SK-N-SH (cell line): ENCODE results near the gene TWNK. TPM values are rescaled to one million over a fixed set of nuclear protein-coding genes. Genes with fewer than 3 reads are reported as not detected.

Source experiments
- CHD2 ChIP-seq: fragments of 150-350 bp; IDR thresholded peaks from 2 replicates; pipeline ENCODE4 v1.6.1; 2018; ENCODE audit warnings: low read length; ENCODE audit not compliant: partially characterized antibody
- CTCF ChIP-seq: fragments of 200-600 bp; sonication (generic); IDR thresholded peaks from 2 replicates; pipeline ENCODE4 v1.6.1; 2017; ENCODE audit warnings: antibody characterized with exemption, mild to moderate bottlenecking, moderate library complexity
- ELF1 ChIP-seq: IDR thresholded peaks from 2 replicates; pipeline ENCODE4 v1.4.0; 2012
- EZH2phosphoT487 ChIP-seq: fragments of 200-600 bp; sonication (generic); IDR thresholded peaks from 2 replicates; pipeline ENCODE4 v1.6.1; 2017; ENCODE audit warnings: low read depth, mixed run types, mild to moderate bottlenecking, antibody characterized with exemption, moderate library complexity, borderline replicate concordance
- FOSL2 ChIP-seq: IDR thresholded peaks from 2 replicates; pipeline ENCODE4 v1.4.0; 2012; ENCODE audit warnings: low read depth, mild to moderate bottlenecking, moderate library complexity, borderline replicate concordance
- FOXJ3 ChIP-seq: sonication (generic); formaldehyde crosslinking; IDR thresholded peaks from 2 replicates; pipeline ENCODE4 v1.5.1; 2020; ENCODE audit warnings: mild to moderate bottlenecking, missing genetic modification reagents
- GABPA ChIP-seq: IDR thresholded peaks from 2 replicates; pipeline ENCODE4 v1.4.0; 2012; ENCODE audit warnings: low read depth, mild to moderate bottlenecking
- IRF3 ChIP-seq: fragments of 150-350 bp; IDR thresholded peaks from 2 replicates; pipeline ENCODE4 v1.6.1; 2016; ENCODE audit warnings: mild to moderate bottlenecking, low read depth, low read length
- MAX ChIP-seq: IDR thresholded peaks from 2 replicates; pipeline ENCODE4 v1.4.0; 2012; ENCODE audit warnings: low read depth
- MEF2A ChIP-seq: IDR thresholded peaks from 2 replicates; pipeline ENCODE4 v1.4.0; 2012; ENCODE audit warnings: low read depth, borderline replicate concordance
- NRF1 ChIP-seq: IDR thresholded peaks from 2 replicates; pipeline ENCODE4 v1.6.1; 2012; ENCODE audit warnings: low read depth, mild to moderate bottlenecking, low read length
- PBX3 ChIP-seq: IDR thresholded peaks from 2 replicates; pipeline ENCODE4; 2012
- POLR2AphosphoS5 ChIP-seq: IDR thresholded peaks from 2 replicates; pipeline ENCODE4 v1.6.1; 2012; ENCODE audit warnings: low read depth, low read length
- RCOR1 ChIP-seq: fragments of 150-350 bp; IDR thresholded peaks from 2 replicates; pipeline ENCODE4 v1.6.1; 2017; ENCODE audit warnings: antibody characterized with exemption, low read length
- RXRA ChIP-seq: IDR thresholded peaks from 2 replicates; pipeline ENCODE4 v1.4.0; 2012; ENCODE audit warnings: low read depth, mild to moderate bottlenecking, borderline replicate concordance
- SMC3 ChIP-seq: IDR thresholded peaks from 2 replicates; pipeline ENCODE4 v1.6.1; 2012; ENCODE audit warnings: low read depth, low read length, improper control_type of control experiment
- TAF1 ChIP-seq: IDR thresholded peaks from 2 replicates; pipeline ENCODE4 v1.6.1; 2012; ENCODE audit warnings: low read depth, mild to moderate bottlenecking, low read length, moderate library complexity, borderline replicate concordance
- TEAD4 ChIP-seq: IDR thresholded peaks from 2 replicates; pipeline ENCODE4 v1.4.0; 2012; ENCODE audit warnings: mild to moderate bottlenecking, borderline replicate concordance; ENCODE audit not compliant: insufficient read depth
- polyA plus RNA-seq, 3 experiments: library from polyadenylated mRNA; depleted of rRNA; stranded (reverse); fragments of >200 nt; gene quantifications; 2 replicates each; pipeline ENCODE4 v1.2.3, GENCODE V29; 2012

TWNK gene
- polyA plus RNA-seq, 1 of the 3 experiments (the other 2 are of a cell fraction) = 16.4 TPM

- no peak for TF ChIP-seq CHD2
- TF ChIP-seq MAX = no peak
- TF ChIP-seq SMC3 = no peak
- peak; percentile 40; the same call in 1 of the 2 replicates for TF ChIP-seq ELF1
- no peak for TF ChIP-seq RCOR1
- TF ChIP-seq EZH2phosphoT487 = no peak
- TF ChIP-seq TEAD4 = no peak
- no peak for TF ChIP-seq PBX3
- TF ChIP-seq FOXJ3 (CRISPR knock-in tag) = no peak
- no peak for TF ChIP-seq RXRA
- TF ChIP-seq FOSL2 = no peak; the same call in 1 of the 2 replicates
- peak; percentile 31; the same call in 1 of the 2 replicates for TF ChIP-seq TAF1
- TF ChIP-seq CTCF = no peak
- peak; percentile 46; the same call in 1 of the 2 replicates for TF ChIP-seq GABPA
- no peak for TF ChIP-seq MEF2A
- TF ChIP-seq IRF3 = no peak
- TF ChIP-seq POLR2AphosphoS5 = peak; percentile 53
- TF ChIP-seq NRF1 = no peak
Observed at GRCh38 chr10:101000915-101001658, 13.7 kb downstream of the TWNK start (continued).
